Vagina (tissue), 2 donors: ENCODE measurements around the gene CHST12.

ENCODE experiments used
- CTCF ChIP-seq, 3 experiments: fragments of 450-650 bp in 2 of 3; fragments of 200-600 bp in 1 of 3; sonication (generic) in 1 of 3; IDR thresholded peaks; one replicate each; pipeline ENCODE4 v1.5.1; 2017 to 2019; ENCODE audit warnings: antibody characterized with exemption in 3 of 3, mild to moderate bottlenecking in 2 of 3, moderate library complexity in 2 of 3
- POLR2AphosphoS5 ChIP-seq, 2 donors: sonication (generic); formaldehyde crosslinking; IDR thresholded peaks; one replicate each; pipeline ENCODE4 v1.9.0; 2017; ENCODE audit warnings: antibody characterized with exemption in 2 of 2, mild to moderate bottlenecking in 2 of 2, low read depth in 1 of 2; ENCODE audit not compliant: insufficient read depth in 1 of 2

GRCh38 chr7:2394566-2395082, 8.8 kb upstream of the CHST12 start:
- TF ChIP-seq CTCF (IDR thresholded peaks at IDR 0.05) (no peak), POLR2AphosphoS5 (IDR thresholded peaks at IDR 0.05; ENCODE audit: insufficient read depth in 1 of 2, low read depth in 1 of 2) (no peak)
